G401.6 (cell line): ENCODE results near the gene NFATC2.
"Not testable (repeated sequence)": the region's sequence is repeated elsewhere in the genome, so short reads cannot be mapped to it uniquely, and the experiment has no call there.

Source experiments
- FAIRE-seq: peaks from 2 replicates; lab custom pipeline; 2012; peaks lifted over from hg19 to GRCh38; lab: Jason Lieb, UNC

The NFATC2 gene

DNA sequence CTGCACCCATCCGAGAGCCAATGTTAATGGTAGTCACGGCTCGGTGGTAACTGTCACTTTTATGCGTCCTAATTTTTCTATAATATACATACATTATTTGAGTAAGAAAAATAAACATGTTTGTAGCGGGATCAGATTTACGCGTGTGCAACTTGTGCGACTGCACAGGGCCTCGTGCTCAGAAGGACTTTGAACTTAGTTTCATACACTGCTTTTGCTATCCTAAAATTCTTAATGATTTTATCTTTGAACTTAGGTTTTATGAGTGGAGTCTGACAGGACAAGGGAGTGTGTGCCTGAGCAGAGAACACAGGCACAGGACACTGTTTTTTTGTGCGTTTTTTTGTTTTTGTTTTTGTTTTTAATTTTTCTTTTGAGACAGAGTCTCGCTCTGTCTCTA is 189.7 kb downstream of the NFATC2 start:
- FAIRE-seq: no peak

DNA sequence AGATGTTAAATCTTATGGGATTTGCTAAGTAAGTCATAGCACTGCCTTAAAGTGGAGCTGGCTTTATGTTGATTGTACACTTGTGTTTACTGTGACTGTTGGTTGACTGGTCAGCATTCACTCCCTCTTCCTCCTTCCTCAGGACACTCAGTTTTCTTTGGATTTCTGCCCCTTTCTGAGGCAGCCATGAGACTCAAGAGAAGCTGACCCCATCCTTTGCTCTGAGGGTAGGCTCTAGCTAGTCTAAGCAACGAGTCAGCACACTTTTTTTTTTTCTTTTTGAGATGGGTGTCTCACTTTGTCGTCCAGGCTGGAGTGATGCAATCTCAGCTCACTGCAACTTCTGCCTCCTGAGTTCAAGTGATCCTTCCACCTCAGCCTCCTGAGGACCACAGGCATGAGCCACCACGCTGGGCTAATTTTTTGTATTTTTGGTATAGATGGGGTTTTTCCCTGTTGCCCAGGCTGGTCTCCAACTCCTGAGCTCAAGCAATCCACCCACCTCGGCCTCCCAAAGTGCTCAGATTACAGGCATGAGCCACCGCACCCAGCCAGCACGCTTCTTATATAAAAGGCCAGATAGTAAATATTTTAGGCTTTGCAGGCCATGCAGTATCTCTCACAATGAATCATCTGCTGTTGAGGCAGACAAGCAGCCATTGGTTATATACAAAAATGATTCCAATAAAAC is 191.4 kb downstream of the NFATC2 start:
- no peak for FAIRE-seq

DNA sequence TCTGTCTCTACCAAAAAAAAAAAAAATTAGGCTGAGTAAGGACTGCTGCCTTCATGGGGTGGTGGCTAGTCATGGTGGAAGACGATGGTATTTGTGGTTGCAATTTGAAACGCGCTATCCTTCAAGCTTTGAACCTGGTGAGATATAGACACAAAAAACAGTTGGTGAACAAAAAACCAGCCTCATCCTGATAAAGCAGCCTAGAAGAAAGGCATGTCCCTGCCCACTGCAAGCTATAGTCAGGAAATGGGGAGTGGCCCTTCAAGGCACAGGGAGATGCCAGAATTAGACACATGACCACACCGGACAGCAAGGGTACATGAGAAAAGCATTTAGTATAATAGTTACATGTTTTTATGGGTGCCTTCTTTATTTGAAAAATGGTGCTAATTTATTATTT is 193.6 kb downstream of the NFATC2 start:
- FAIRE-seq: no peak

DNA sequence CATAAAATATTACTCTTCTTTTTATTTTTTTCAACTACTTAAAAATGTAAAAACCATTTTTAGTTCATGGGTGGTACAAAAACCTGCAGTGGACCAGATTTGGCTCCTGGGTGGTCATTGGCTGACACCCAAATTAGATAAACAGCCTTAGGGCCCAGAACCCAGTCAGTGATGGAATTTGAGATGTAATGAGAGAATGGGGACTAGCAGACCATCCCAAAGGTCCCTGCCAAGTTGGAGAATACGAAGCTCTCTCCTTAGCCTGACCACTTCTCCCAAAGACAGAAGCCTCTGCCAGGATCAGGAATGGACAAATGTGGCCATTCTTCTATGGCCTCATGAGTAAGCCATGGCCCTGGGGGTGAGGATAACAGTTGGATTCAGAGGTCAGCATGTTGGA is 194.7 kb downstream of the NFATC2 start:
- FAIRE-seq: no peak

DNA sequence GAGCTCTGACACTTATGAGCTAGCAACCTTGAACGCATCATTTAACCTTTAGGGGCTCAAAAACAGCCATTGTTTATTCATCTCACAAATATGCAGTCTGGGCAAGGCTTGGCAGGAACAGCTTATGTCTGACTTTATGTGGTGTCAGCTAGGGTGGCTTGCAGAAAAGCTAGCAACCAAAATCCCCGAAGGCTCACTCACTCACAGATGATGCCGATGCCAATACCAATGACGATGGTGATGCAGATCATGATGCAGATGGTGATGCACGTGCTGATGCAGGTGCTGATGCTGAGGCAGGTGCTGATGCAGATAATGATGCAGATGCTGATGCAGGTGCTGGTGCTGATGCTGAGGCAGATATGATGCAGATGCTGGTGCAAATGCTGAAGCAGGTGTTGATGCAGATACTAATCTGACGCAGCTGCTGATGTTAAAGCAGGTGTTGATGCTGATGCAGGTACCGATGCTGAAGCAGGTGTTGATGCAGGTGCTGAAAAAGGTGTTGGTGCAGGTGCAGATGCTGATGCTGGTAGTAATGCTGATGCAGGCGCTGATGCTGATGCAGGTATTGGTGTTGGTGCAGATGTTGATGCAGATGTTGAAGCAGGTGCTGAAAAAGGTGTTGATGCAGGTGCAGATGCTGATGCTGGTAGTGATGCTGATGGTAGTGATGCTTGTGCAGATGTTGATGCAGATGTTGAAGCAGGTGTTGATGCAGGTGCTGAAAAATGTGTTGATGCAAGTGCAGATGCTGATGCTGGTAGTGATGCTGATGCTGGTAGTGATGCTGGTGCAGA is 195.6 kb downstream of the NFATC2 start:
- no peak for FAIRE-seq

DNA sequence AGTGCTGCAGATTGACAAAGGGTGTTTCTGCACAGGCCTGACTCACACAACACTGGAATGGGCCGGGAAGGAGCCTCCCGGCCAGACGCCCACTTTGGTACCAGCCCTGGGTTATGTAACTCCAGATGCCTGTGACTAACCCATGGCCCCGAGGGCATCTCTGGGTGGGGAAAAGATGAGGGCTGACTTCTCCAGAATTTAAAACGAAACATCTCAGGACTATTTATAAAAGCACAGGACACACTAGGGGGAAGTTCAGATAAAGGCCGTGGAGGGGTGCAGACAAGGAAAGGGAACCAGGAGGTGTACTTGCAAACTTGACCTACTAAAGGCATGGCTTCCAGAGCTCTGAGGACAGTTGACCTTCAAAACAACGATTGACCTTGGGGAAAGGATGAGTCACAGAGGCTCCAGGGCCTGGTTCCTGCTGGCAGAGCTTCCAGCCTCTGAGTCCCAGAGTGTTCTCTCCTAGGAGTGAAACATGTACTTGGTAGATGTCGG is 196.9 kb downstream of the NFATC2 start:
- no peak for FAIRE-seq

DNA sequence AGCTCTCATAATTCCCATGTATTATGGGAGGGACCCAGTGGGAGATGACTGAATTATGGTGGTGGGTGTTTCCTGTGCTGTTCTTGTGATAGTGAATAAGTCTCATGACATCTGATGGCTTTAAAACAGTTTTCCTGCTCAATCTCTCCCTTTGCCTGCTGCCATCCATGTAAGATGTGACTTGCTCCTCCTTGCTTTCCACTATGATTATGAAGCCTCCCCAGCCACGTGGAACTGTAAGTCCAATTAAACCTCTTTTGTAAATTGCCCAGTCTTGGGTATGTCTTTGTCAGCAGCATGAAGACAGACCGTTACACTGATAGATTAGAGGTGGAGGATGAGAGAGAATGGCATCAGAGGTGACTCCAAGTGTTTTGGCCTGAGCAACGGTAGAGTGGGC is 198.7 kb downstream of the NFATC2 start:
- FAIRE-seq: not testable (repeated sequence)

DNA sequence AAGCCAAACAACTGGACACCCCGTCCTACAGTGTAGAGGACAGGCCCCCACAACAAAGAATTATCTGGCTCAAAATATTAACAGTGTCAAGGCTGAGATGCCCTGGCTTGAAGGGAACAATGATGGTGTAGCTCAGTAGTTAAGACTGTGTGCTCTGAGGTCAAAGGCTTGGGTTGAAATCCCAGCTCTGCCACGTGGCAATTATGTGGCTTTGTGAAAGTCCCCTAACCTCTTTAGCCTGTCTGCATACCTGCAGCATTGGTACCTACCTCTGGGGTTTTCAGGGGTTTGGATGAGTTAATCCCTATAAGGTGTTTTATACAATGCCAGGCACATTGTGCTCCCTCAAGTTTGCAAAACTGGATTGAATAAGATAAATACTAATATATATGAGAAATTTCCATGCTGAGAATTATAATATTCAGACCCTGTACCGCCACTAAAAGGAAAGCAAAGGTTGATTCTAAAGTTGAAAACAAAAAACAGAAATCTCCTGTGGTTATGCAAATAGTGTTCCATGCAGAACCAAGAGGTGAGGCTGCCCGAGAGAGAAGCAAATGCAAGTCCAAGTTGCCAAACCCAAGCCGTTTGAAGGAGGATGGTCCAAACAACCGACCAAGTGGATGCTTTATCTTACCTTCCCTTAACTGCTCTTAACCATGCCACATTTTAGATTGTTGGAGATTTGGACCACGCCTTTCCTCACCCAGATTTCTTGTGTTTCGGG is 199.8 kb downstream of the NFATC2 start:
- FAIRE-seq: no peak

DNA sequence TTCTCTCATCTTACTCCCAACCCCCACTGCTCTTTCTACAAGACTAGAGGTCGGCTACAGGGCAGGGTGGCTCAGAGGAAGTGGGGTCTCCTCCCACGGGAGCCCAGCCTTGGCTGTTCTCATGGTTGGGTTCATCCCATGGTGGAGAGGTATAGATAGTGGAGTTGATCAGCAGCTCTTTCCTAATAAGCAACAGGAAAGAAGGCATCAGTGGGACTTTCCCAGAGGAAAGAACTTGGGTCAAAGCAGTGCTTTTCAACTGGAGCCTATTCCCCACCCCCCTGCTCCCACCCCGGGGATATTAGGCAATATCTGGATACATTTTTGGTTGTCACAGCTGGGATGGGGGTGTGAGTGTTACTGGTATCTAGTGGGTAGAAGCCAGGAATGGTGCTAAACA is 200.9 kb downstream of the NFATC2 start:
- no peak for FAIRE-seq

DNA sequence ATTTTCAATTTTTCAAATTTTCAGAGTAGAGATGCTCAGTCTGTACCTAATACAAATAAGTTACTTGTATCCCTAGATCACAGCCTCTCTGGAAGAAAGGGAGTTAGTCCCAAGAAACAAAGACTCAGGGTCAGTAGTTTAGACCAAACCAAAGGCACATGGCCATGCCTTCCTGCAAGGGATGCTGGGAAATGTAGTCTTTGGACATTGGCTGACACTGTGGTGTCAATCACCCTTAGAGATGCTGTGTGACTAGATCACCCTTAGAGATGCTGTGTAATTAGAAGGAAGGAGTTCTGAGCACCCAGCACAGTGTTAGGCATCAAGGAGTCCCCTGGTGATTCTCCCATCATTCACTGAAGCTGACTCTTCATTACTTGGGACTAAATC is 202.1 kb downstream of the NFATC2 start:
- no peak for FAIRE-seq

DNA sequence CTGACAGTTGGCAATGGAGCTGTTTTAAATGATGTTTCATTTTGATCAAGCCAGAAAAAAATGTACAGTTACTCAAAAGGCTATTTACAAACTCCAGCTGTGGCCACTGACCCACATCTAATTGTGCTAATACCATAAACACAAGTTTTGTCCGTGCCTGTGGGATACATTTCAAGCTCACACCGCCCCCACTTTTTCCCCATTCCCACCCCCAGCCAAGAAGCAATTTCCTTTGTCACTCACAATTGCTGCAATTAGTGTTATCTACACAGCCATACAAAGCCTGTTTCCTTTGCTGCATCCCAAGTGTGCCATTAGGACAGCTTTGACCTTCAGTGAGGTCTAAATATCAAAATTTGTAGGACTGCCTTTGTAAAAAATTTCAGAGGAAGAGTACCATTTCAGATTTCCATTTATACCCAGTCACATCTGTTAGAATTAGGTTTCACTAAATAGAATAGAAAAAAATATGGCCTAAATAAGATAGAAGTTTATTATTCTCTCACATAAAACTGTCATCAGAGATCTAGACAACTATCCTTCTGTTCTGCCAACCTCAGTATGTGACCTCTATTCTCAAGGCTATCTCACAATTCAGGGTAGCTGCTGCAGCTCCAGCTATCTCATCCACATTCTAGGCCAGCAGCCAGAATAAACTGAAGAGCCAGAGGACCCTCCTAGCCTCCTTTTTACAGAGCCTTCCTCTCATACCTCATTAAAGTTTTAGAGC is 202.6 kb downstream of the NFATC2 start:
- no peak for FAIRE-seq

DNA sequence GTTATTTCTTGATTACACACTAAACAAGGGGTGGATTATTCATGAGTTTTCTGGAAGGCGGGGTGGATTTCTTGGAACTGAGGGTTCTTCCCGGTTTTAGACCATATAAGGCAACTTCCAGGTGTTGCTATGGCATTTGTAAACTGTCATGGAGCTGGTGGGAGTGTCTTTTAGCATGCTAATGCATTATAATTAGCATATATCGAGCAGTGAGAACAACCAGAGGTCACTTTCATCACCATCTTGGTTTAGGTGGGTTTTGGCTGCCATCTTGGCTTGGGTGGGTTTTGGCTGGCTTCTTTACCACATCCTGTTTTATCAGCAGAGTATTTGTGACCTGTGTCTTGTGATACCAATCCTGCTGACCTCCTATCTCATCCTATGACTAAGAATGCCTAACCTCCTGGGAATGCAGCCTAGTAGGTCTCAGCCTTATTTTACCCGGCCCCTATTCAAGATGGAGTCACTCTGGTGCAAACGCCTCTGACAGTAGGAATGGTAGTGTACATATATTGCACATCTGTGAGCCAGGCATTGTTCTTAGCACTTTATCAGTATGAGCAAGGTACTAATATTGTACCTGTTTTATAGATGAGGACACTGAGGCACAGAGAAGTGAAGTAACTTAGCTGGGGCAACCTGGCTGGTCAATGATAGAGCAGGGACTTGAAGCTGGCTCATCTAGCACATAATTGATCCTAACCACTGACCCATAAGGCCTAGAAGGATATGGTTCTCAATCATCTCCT is 203.7 kb downstream of the NFATC2 start:
- FAIRE-seq: no peak

DNA sequence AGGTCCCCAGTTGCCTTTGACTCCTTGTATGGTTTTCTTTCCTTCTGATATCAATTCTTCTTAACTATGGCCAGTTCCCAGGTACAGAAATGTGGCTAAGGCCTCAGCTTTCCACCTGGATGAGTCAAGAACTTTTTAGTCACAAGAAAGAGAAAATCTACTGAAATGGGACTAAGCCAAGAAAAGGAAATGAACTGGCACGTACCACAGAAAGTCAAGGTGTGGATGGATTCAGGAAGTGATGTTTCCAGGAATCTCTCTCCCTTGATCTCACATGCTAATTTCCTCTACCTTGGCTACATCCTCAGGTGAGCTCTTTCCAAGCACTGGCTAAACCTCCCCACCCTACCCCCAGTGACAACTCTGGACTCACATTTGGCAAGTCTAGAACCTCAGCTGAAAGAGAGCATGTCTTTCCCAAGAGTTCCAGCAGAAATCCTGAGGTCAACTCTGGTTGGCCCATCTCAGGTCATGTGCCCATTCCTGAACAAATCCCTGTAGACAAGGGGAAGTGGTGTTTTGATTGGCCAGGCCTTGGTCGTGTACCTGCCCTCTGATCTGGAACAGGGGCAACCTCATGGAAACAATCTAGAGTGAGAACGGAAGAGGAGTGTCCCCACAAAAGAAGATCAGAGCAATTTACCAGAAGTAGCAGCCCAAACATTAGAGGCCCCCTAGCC is 205.3 kb downstream of the NFATC2 start:
- no peak for FAIRE-seq
